IMR-90 (cell line): ENCODE measurements around the gene CELA2A. TPM values are rescaled to one million over a fixed set of nuclear protein-coding genes. Genes with fewer than 3 reads are reported as not detected.

Source experiments
- ATAC-seq: fragments of 200-7000 bp; cut with Tn5 transposase; 2 replicates; pipeline ENCODE4 v1.9.1; 2020; ENCODE audit warnings: low read depth, mild to moderate bottlenecking, moderate library complexity
- BruUV-seq: library from RNA; stranded (reverse); fragments of 400-500 nt; replicated peaks from 2 replicates; lab custom pipeline; 2021; lab: Mats Ljungman, UMichigan
- CTCF ChIA-PET: fragments of 300-600 bp; formaldehyde crosslinking; extraction: SDS; loops from one replicate; lab custom pipeline; 2021; ENCODE audit warnings: antibody characterized with exemption; lab: Yijun Ruan, JAX
- POLR2A ChIA-PET: fragments of 300-600 bp; sonication (Branson Sonifier 250); formaldehyde crosslinking; loops from one replicate; lab custom pipeline; 2022; ENCODE audit warnings: antibody characterized with exemption; ENCODE audit not compliant: unreplicated experiment; lab: Charles Lee
- DNase-seq: peaks from one replicate; pipeline ENCODE4 v3.0.0; 2013
- H2AFZ ChIP-seq: replicated peaks from 2 replicates; pipeline ENCODE3; 2013; ENCODE audit warnings: low read length, mild to moderate bottlenecking; ENCODE audit not compliant: poor library complexity
- H2AK5ac ChIP-seq: 2 replicates; pipeline ENCODE4 v1.6.1; 2013; ENCODE audit warnings: low read depth, low read length, inconsistent platforms
- H2AK9ac ChIP-seq: replicated peaks from 2 replicates; pipeline ENCODE3; 2013; ENCODE audit warnings: mild to moderate bottlenecking, low read depth, low read length, moderate library complexity; ENCODE audit not compliant: poor library complexity
- H2BK120ac ChIP-seq: 2 replicates; pipeline ENCODE4 v1.6.1; 2013; ENCODE audit warnings: low read depth, low read length, inconsistent platforms
- H2BK15ac ChIP-seq: 3 replicates; pipeline ENCODE4 v1.6.1; 2013; ENCODE audit warnings: low read depth, low read length, inconsistent platforms
- H2BK20ac ChIP-seq: 2 replicates; pipeline ENCODE4 v1.6.1; 2013; ENCODE audit warnings: low read depth, mild to moderate bottlenecking, inconsistent platforms, low read length, moderate library complexity
- H2BK5ac ChIP-seq: 2 replicates; pipeline ENCODE4 v1.6.1; 2013; ENCODE audit warnings: mild to moderate bottlenecking, low read depth, low read length, inconsistent platforms; ENCODE audit not compliant: poor library complexity, severe bottlenecking
- H3K14ac ChIP-seq: replicated peaks from 2 replicates; pipeline ENCODE4 v1.6.1; 2013; ENCODE audit warnings: low read depth, low read length, inconsistent platforms
- H3K18ac ChIP-seq: 2 replicates; pipeline ENCODE4 v1.6.1; 2013; ENCODE audit warnings: low read depth, low read length, control low read depth
- H3K23ac ChIP-seq: 2 replicates; pipeline ENCODE4 v1.6.1; 2013; ENCODE audit warnings: low read depth, low read length, inconsistent platforms
- H3K27ac ChIP-seq: 2 replicates; pipeline ENCODE4 v1.5.1; 2013; ENCODE audit warnings: mild to moderate bottlenecking, control low read depth, low read length; ENCODE audit not compliant: insufficient read depth
- H3K27me3 ChIP-seq: 2 replicates; pipeline ENCODE4 v1.6.1; 2013; ENCODE audit warnings: low read length; ENCODE audit not compliant: control insufficient read depth, insufficient read depth
- H3K36me3 ChIP-seq: 2 replicates; pipeline ENCODE4 v1.6.1; 2013; ENCODE audit warnings: low read length, mixed read lengths; ENCODE audit not compliant: control insufficient read depth, insufficient read depth
- H3K4ac ChIP-seq: 2 replicates; pipeline ENCODE4 v1.6.1; 2013; ENCODE audit warnings: low read depth, low read length, inconsistent platforms
- H3K4me1 ChIP-seq: 2 replicates; pipeline ENCODE4 v1.6.1; 2013; ENCODE audit warnings: low read length, mixed read lengths; ENCODE audit not compliant: control insufficient read depth, insufficient read depth
- H3K4me2 ChIP-seq: 2 replicates; pipeline ENCODE4 v1.6.1; 2013; ENCODE audit warnings: low read depth, mild to moderate bottlenecking, control low read depth, low read length, moderate library complexity
- H3K4me3 ChIP-seq: 2 replicates; pipeline ENCODE4 v1.5.1; 2013; ENCODE audit warnings: low read depth, mild to moderate bottlenecking, control low read depth, low read length, moderate library complexity; ENCODE audit not compliant: insufficient read depth
- H3K56ac ChIP-seq: 2 replicates; pipeline ENCODE4 v1.6.1; 2013; ENCODE audit warnings: low read length, inconsistent platforms; ENCODE audit not compliant: insufficient read depth; ENCODE audit errors: extremely low read depth
- H3K79me1 ChIP-seq, 2 experiments: 2 replicates each; pipeline ENCODE4 v1.6.1; 2013; ENCODE audit warnings: low read length in 2 of 2, inconsistent platforms in 1 of 2, low read depth in 1 of 2
- H3K9ac ChIP-seq: 2 replicates; pipeline ENCODE4 v1.6.1; 2013; ENCODE audit warnings: low read depth, low read length, control low read depth
- H3K9me1 ChIP-seq: 2 replicates; pipeline ENCODE4 v1.6.1; 2013; ENCODE audit warnings: low read length, inconsistent platforms; ENCODE audit not compliant: insufficient read depth
- H3K9me3 ChIP-seq: 2 replicates; pipeline ENCODE4 v1.6.1; 2013; ENCODE audit warnings: low read length; ENCODE audit not compliant: control insufficient read depth, insufficient read depth
- H4K20me1 ChIP-seq: 2 replicates; pipeline ENCODE4 v1.6.1; 2013; ENCODE audit warnings: low read length, inconsistent platforms; ENCODE audit not compliant: insufficient read depth
- H4K5ac ChIP-seq: 2 replicates; pipeline ENCODE4 v1.6.1; 2013; ENCODE audit warnings: mild to moderate bottlenecking, low read depth, low read length, control low read depth
- H4K8ac ChIP-seq, 2 experiments: 2 replicates each; pipeline ENCODE4 v1.6.1; 2013; ENCODE audit warnings: low read depth in 2 of 2, low read length in 2 of 2, control low read depth in 1 of 2, inconsistent platforms in 1 of 2
- H4K91ac ChIP-seq: 2 replicates; pipeline ENCODE4 v1.6.1; 2013; ENCODE audit warnings: low read depth, low read length, inconsistent platforms; ENCODE audit not compliant: insufficient read depth
- BHLHE40 ChIP-seq: fragments of 150-350 bp; IDR thresholded peaks from 2 replicates; pipeline ENCODE4 v1.6.1; 2016; ENCODE audit warnings: mild to moderate bottlenecking, low read depth, low read length
- CEBPB ChIP-seq: IDR thresholded peaks from 2 replicates; pipeline ENCODE4 v1.6.1; 2012; ENCODE audit warnings: low read depth, low read length, improper control_type of control experiment
- CHD1 ChIP-seq: IDR thresholded peaks from 2 replicates; pipeline ENCODE4 v1.6.1; 2012; ENCODE audit warnings: low read depth, low read length, improper control_type of control experiment
- FOS ChIP-seq: fragments of 150-350 bp; IDR thresholded peaks from 2 replicates; pipeline ENCODE4 v1.6.1; 2016; ENCODE audit warnings: low read depth, low read length
- MAFK ChIP-seq: IDR thresholded peaks from 2 replicates; pipeline ENCODE4 v1.6.1; 2012; ENCODE audit warnings: low read depth, low read length, improper control_type of control experiment
- MAZ ChIP-seq: IDR thresholded peaks from 2 replicates; pipeline ENCODE4 v1.6.1; 2012; ENCODE audit warnings: low read depth, mild to moderate bottlenecking, low read length, improper control_type of control experiment, moderate library complexity, borderline replicate concordance
- MXI1 ChIP-seq: IDR thresholded peaks from 2 replicates; pipeline ENCODE4 v1.6.1; 2012; ENCODE audit warnings: low read depth, mild to moderate bottlenecking, low read length, moderate library complexity, borderline replicate concordance
- NFE2L2 ChIP-seq: fragments of 150-350 bp; IDR thresholded peaks from 2 replicates; pipeline ENCODE4 v1.6.1; 2016; ENCODE audit warnings: low read depth, mild to moderate bottlenecking, low read length
- POLR2A ChIP-seq: IDR thresholded peaks from 2 replicates; pipeline ENCODE4 v1.6.1; 2012; ENCODE audit warnings: mild to moderate bottlenecking, low read depth, low read length
- RAD21 ChIP-seq: IDR thresholded peaks from 2 replicates; pipeline ENCODE4 v1.6.1; 2012; ENCODE audit warnings: low read length, improper control_type of control experiment
- RCOR1 ChIP-seq: IDR thresholded peaks from 2 replicates; pipeline ENCODE4 v1.6.1; 2012; ENCODE audit warnings: mild to moderate bottlenecking, low read length, improper control_type of control experiment; ENCODE audit not compliant: insufficient replicate concordance
- RFX5 ChIP-seq: IDR thresholded peaks from 2 replicates; pipeline ENCODE4 v1.8.0; 2012; ENCODE audit warnings: low read depth, mild to moderate bottlenecking, low read length, moderate library complexity
- SMC3 ChIP-seq: fragments of 150-350 bp; IDR thresholded peaks from 2 replicates; pipeline ENCODE4 v1.6.1; 2016; ENCODE audit warnings: low read depth, mild to moderate bottlenecking, antibody characterized with exemption, low read length, moderate library complexity
- whole genome bisulfite sequencing, 2 experiments: methylation state at CpG; one replicate each; pipeline versions ENCODE4 v1.1.5 to v1.1.7; 2013; ENCODE audit warnings: missing lambda C conversion rate in 2 of 2; ENCODE audit not compliant: insufficient read length in 1 of 2; ENCODE audit errors: extremely low coverage in 2 of 2; 5-methylcytosine and 5-hydroxymethylcytosine counted together
- dilution Hi-C: fragments of 300-500 bp; cut with HindIII; formaldehyde crosslinking; loops from one replicate; pipeline ENCODE4 v1.14.3; 2018; ENCODE audit warnings: low sequenced_read_pairs; ENCODE audit not compliant: unreplicated experiment
- in situ Hi-C: fragments of 300-500 bp; cut with MboI; formaldehyde crosslinking; loops from 3 replicates; pipeline ENCODE4 v1.14.3; 2019; ENCODE audit warnings: low sequenced_read_pairs, inconsistent platforms, mixed read lengths
- intact Hi-C: fragments of 100-400 bp; cut with micrococcal nuclease; formaldehyde crosslinking; loops from 2 replicates; pipeline ENCODE4 v1.10.0; 2022
- polyA plus RNA-seq, 3 experiments: library from polyadenylated mRNA; depleted of rRNA; stranded (reverse); fragments of >200 nt; gene quantifications; 2 replicates each; pipeline ENCODE4 v1.2.3, GENCODE V29; 2012; ENCODE audit warnings: low replicate concordance in 1 of 3
- total RNA-seq: library from RNA; depleted of rRNA; stranded (reverse); fragments of >200 nt; gene quantifications from 2 replicates; pipeline ENCODE4 v1.2.3, GENCODE V29; 2012
- TF ChIP-seq, protein P1 (sequence below): fragments of 150-350 bp; IDR thresholded peaks from 2 replicates; pipeline ENCODE4 v1.6.1; 2016; ENCODE audit warnings: low read depth, mild to moderate bottlenecking, low read length, moderate library complexity, borderline replicate concordance
- TF ChIP-seq, protein P2 (sequence below): fragments of 150-350 bp; IDR thresholded peaks from 2 replicates; pipeline ENCODE4 v1.6.1; 2017; ENCODE audit warnings: mild to moderate bottlenecking, antibody characterized with exemption, low read length, low read depth
- TF ChIP-seq, protein P3 (sequence below): conservative IDR thresholded peaks from 2 replicates; pipeline ENCODE4 v1.5.1; 2012; ENCODE audit warnings: mild to moderate bottlenecking, low read depth, low read length, improper control_type of control experiment

CELA2A gene
- total and polyA plus RNA-seq, 2 of the 4 experiments (the other 2 are of a cell fraction): not detected

DNA sequence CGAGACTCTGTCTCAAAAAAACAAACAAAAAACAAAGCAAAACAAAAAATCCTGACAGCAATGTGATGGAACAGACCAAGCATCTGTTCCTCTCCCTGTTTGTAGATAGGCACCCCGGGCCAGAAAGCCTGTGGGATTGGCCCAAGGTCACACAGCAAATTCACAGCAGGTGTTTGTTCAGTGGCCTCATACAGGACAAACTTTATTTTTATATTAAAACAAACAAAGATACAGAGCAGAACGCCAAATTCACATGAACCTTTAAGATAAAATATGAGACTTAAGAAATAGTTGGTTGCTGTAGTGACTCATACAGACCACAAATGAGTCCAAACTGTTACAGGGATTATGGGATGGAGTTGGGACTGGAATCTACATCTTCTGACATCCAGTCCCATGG, 2.3 kb upstream of the CELA2A start:
- CTCF ChIA-PET: no interaction called here
- in situ Hi-C loops (no loop called here), dilution Hi-C loops (no loop called here), intact Hi-C loops (no loop called here)
- no peak overlapping the region for H4K8ac ChIP-seq
- no peak overlapping the region for H4K91ac ChIP-seq
- no peak overlapping the region for H3K4ac ChIP-seq
- no peak overlapping the region for H2BK120ac ChIP-seq
- H3K9me1 ChIP-seq: no peaks in the 10 kb centered on the region
- H3K9me3 ChIP-seq: peaks cover 4% of the 10 kb centered on the region
- no peaks in the 10 kb centered on the region for H3K36me3 ChIP-seq
- H2BK5ac ChIP-seq: no peak overlapping the region
- H3K4me2 ChIP-seq: no peak overlapping the region; the same call in 1 of the 2 replicates
- H3K27ac ChIP-seq: no peak overlapping the region
- H3K4me1 ChIP-seq: 0 out of 2 replicates have a peak, but pooled peaks cover 4% of the 10 kb centered on the region
- H2BK15ac ChIP-seq: no peak overlapping the region
- no peak overlapping the region for H2AK9ac ChIP-seq
- DNase-seq: peak; percentile 87
- H4K20me1 ChIP-seq: no peaks in the 10 kb centered on the region
- no peaks in the 10 kb centered on the region for H3K79me1 ChIP-seq
- WGBS, 2 experiments: no CpG with 5 or more reads among the region's 3 CpGs
- no peak overlapping the region for H3K56ac ChIP-seq
- no peak overlapping the region for H3K18ac ChIP-seq
- POLR2A ChIA-PET: interaction anchor here (0.5 kb wide), 1 partner anchor 41 kb away, joined by 4 read pairs; no protein-coding TSS in a partner anchor
- no peak overlapping the region for H4K5ac ChIP-seq
- no TSS peak for BruUV-seq
- H3K27me3 ChIP-seq: no peaks in the 10 kb centered on the region
- no peak for TF ChIP-seq RAD21
- TF ChIP-seq MXI1: no peak
- TF ChIP-seq CHD1: no peak
- TF ChIP-seq, protein P1, sequence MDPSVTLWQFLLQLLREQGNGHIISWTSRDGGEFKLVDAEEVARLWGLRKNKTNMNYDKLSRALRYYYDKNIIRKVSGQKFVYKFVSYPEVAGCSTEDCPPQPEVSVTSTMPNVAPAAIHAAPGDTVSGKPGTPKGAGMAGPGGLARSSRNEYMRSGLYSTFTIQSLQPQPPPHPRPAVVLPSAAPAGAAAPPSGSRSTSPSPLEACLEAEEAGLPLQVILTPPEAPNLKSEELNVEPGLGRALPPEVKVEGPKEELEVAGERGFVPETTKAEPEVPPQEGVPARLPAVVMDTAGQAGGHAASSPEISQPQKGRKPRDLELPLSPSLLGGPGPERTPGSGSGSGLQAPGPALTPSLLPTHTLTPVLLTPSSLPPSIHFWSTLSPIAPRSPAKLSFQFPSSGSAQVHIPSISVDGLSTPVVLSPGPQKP: no peak
- no peak for TF ChIP-seq MAZ
- no peak for TF ChIP-seq RFX5
- no peak for TF ChIP-seq RCOR1
- TF ChIP-seq FOS: peak; percentile 69
- TF ChIP-seq, protein P2, sequence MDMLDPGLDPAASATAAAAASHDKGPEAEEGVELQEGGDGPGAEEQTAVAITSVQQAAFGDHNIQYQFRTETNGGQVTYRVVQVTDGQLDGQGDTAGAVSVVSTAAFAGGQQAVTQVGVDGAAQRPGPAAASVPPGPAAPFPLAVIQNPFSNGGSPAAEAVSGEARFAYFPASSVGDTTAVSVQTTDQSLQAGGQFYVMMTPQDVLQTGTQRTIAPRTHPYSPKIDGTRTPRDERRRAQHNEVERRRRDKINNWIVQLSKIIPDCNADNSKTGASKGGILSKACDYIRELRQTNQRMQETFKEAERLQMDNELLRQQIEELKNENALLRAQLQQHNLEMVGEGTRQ: no peak
- TF ChIP-seq, protein P3, sequence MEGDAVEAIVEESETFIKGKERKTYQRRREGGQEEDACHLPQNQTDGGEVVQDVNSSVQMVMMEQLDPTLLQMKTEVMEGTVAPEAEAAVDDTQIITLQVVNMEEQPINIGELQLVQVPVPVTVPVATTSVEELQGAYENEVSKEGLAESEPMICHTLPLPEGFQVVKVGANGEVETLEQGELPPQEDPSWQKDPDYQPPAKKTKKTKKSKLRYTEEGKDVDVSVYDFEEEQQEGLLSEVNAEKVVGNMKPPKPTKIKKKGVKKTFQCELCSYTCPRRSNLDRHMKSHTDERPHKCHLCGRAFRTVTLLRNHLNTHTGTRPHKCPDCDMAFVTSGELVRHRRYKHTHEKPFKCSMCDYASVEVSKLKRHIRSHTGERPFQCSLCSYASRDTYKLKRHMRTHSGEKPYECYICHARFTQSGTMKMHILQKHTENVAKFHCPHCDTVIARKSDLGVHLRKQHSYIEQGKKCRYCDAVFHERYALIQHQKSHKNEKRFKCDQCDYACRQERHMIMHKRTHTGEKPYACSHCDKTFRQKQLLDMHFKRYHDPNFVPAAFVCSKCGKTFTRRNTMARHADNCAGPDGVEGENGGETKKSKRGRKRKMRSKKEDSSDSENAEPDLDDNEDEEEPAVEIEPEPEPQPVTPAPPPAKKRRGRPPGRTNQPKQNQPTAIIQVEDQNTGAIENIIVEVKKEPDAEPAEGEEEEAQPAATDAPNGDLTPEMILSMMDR: no peak
- TF ChIP-seq MAFK: no peak
- no peak for TF ChIP-seq POLR2A
- TF ChIP-seq BHLHE40: no peak
- TF ChIP-seq SMC3: no peak
- peak; percentile 56 for TF ChIP-seq CEBPB
- no peak for TF ChIP-seq NFE2L2
- ATAC-seq: peak; percentile 79
- H3K4me3 ChIP-seq: no peak overlapping the region
- H2BK20ac ChIP-seq: no peak overlapping the region
- H3K9ac ChIP-seq: no peak overlapping the region
- H2AK5ac ChIP-seq: no peak overlapping the region
- H2AFZ ChIP-seq: no peak overlapping the region
- no peak overlapping the region for H3K14ac ChIP-seq
- H3K23ac ChIP-seq: no peak overlapping the region
